HK-2 (cell line): ENCODE measurements around the gene NOS3.
"Not testable (repeated sequence)": the region's sequence is repeated elsewhere in the genome, so short reads cannot be mapped to it uniquely, and the experiment has no call there.

Experiments
- DNase-seq: peaks from one replicate; pipeline ENCODE4 v3.0.0-alpha.2; 2018; ENCODE audit not compliant: unreplicated experiment

NOS3 gene

DNA sequence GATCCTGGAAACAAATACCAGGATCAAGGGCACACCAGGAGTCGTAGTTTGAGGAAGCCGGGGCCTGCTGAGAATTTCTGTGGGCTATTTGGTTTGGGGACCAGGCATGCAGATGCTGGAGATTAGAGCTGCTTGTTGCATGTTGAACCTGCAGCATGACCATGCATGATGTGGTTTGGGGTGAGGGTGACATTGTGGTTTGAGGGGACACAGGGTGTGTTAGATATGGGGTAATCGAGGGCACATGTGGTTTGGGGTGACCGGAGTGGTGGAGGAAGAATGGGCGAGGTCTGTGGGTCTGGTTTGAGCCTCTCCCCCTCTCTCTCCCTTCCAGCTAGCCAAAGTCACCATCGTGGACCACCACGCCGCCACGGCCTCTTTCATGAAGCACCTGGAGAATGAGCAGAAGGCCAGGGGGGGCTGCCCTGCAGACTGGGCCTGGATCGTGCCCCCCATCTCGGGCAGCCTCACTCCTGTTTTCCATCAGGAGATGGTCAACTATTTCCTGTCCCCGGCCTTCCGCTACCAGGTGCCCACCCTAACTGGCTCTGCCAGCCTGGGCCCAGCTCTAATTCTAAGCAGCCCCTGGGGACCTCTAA lies 10.2 kb downstream of the NOS3 start:
- DNase-seq, result no peak

- DNase-seq, result no peak
Measured at GRCh38 chr7:151001546-151001945, 10.7 kb downstream of the NOS3 start.

GRCh38 chr7:151003572-151003971 lies 12.8 kb downstream of the NOS3 start:
- no peak for DNase-seq

DNA sequence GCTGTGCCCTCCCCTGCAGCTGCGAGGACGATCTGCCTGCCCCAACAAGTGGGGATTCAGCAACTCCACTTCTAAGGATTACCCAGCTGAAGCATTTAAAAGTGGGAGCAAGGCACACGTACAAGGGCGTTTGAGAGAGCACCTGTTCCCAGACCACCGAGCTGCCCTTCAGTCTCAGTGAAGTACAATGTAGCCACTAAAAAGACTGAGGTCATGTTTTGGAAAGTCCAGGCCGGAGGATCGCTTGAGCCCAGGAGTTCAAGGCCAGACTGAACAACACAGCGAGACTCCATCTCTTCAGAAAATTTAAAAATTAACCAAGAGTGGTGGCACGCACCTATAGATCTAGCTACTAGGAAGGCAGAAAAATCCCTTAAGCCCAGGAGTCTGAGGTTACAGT lies 14.7 kb downstream of the NOS3 start:
- DNase-seq, result no peak

- no peak for DNase-seq
Measured at GRCh38 chr7:151006590-151007300, 15.9 kb downstream of the NOS3 start.

DNA sequence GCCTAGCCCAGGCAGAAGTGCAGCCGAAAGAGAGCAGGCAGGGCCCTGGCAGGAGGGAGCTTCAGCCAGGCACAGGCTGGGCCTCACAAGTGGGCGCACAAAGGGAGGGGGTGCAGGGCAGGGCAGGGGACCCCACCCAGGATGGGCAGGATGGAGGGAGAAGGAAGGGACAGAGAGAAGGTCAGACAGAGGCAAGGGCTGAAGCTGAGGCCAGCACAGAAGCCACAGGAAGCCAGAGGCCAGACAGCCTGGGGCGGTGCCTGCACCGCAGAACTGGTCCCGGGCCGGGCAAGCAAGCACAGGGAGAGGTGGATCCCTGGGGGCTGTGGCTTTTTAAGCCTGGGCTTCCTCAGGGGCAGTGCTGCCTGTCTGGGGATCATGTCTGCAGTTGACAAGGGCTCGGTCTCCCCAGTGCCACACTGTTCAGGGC lies 16.7 kb downstream of the NOS3 start:
- no peak for DNase-seq

DNA sequence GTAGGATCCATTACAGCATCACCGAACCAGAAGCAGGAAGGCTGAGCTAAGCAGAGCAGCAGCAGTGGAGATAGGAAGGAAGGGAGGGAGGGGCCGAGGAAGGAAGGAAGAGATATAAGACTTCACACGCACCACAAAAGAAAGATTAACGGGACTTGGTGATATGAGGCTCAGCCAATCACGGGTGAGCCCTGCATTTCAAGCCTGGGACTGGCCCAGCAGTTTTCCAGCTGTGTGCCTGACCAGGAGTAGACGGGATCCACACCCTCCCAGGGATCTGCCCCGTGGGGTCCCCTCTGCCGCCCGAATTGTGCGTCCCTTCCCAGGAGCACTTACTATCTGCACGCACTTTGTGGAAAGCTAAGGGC lies 17.3 kb downstream of the NOS3 start:
- DNase-seq, result no peak

DNA sequence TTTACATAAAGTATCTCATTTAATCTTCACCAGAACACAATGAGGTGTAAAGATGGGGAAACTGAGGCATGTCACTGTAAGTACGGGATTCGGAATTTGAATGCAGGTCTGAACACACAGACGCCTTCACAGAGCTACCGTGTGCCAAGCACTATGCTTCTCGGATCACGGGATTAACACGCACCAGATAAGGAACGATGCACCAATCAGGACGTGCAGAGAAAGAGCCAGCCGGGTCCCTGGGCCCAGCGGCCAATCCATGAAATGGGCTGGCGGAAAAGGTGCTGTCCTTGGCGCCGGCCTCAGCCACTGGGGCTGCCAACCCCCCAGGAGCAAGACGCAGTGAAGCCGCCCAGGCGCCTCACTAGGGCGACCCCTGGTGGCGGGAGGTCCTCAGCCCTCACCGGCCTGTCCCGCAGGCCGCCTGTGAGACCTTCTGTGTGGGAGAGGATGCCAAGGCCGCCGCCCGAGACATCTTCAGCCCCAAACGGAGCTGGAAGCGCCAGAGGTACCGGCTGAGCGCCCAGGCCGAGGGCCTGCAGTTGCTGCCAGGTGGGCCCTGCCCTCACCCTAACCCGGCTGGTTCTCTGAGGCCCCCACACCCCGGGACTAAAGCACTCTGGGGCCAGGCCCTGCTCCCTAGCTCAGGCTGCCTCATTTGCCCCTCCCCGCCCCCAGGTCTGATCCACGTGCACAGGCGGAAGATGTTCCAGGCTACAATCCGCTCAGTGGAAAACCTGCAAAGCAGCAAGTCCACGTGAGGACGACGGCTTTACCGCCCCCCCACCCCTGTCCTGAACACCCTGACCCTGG lies 17.9 kb downstream of the NOS3 start:
- DNase-seq, result no peak

DNA sequence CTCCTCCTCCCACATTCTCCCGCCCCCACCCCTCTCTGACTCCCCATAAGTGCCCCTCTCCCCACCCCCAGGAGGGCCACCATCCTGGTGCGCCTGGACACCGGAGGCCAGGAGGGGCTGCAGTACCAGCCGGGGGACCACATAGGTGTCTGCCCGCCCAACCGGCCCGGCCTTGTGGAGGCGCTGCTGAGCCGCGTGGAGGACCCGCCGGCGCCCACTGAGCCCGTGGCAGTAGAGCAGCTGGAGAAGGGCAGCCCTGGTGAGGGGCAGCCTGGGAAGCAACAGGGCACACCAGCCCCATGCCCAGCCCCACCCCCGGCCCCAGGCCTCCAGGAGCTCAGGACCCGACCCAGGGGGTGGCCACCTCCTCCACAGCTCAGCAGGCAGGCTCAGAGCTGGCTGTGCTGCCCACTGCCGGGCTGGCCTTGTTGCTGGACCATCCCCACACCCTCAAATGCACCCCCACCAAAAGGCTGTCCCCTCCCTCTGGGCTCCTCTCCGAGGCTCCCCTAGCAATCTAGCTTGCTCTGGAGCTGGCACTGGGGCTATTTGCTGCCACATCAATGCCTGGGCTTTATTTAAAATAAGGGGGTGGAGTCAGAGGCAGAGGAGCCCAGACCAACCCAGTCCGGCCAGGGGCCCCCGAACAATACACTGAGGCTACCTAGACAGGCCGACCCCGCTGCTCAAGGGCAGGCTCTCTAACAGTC lies 18.7 kb downstream of the NOS3 start:
- DNase-seq, result no peak

DNA sequence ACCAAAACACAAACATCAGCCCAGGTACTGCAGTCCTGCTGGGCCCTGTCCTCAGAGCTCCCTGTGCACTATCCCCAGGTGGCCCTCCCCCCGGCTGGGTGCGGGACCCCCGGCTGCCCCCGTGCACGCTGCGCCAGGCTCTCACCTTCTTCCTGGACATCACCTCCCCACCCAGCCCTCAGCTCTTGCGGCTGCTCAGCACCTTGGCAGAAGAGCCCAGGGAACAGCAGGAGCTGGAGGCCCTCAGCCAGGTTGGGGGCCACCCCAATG lies 19.2 kb downstream of the NOS3 start:
- no peak for DNase-seq

GRCh38 chr7:151010307-151011096 lies 19.7 kb downstream of the NOS3 start:
- DNase-seq, result no peak

DNA sequence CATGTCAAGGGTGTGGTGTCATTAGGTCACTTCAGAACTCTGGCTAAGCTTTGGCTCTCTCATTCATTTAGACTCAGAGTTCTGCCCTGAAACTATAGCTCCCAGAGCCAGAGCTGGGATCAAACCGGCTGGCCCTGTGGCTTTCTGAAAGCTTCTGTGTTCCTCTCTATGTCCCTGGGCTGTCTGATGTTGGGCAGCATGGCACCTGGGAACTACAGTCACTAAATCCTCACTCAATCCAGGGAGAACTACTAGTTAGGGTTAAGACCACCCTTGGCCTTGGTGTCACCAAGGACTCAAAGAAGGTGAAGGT lies 20.2 kb downstream of the NOS3 start:
- DNase-seq, result no peak

DNA sequence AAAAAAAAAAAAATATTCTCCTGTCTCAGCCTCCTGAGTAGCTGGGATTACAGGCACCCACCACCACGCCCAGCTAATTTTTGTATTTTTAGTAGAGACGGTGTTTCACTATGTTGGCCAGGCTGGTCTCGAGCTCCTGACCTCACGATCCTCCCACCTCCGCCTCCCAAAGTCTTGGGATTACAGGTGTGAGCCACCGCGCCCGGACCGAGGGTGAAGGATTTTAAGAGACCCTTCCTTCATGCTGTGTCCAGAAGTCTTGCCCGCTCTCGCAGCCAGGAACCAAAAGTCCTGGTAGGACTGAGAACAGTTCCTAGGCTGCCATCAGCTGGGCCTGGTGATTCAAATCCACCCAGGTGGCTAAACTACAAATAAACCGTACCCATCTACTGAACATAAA lies 20.8 kb downstream of the NOS3 start:
- not testable (repeated sequence) for DNase-seq

DNA sequence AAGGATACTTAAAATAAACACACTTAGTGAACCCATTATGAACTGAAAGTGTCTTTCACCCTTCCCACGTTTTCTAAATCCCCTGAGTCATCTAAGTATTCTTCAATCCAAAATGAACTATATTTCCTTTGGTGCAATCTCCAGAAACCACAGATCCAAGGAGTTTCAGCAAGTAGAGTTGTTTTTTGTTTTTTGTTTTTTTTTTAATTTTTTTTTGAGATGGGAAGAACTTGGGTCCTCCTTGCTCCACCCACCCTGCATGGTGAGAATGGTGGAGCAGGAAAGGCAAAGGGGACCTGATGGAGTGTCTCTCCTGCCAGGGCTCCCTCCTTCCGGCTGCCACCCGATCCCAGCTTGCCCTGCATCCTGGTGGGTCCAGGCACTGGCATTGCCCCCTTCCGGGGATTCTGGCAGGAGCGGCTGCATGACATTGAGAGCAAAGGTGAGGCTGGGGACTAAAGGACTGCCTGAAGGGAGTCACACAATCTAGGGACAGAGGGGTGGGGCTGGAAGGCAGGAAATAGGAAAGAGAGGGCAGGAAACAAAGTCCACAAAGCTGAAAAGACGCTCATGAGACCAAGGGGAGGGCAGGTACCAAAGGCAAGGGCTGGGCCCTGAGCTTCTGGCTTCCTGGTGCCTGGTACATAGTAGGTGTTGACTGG lies 21.3 kb downstream of the NOS3 start:
- no peak for DNase-seq

GRCh38 chr7:151012911-151013347 lies 22.1 kb downstream of the NOS3 start:
- DNase-seq, result no peak

GRCh38 chr7:151013356-151013732 lies 22.5 kb downstream of the NOS3 start:
- DNase-seq, result no peak

DNA sequence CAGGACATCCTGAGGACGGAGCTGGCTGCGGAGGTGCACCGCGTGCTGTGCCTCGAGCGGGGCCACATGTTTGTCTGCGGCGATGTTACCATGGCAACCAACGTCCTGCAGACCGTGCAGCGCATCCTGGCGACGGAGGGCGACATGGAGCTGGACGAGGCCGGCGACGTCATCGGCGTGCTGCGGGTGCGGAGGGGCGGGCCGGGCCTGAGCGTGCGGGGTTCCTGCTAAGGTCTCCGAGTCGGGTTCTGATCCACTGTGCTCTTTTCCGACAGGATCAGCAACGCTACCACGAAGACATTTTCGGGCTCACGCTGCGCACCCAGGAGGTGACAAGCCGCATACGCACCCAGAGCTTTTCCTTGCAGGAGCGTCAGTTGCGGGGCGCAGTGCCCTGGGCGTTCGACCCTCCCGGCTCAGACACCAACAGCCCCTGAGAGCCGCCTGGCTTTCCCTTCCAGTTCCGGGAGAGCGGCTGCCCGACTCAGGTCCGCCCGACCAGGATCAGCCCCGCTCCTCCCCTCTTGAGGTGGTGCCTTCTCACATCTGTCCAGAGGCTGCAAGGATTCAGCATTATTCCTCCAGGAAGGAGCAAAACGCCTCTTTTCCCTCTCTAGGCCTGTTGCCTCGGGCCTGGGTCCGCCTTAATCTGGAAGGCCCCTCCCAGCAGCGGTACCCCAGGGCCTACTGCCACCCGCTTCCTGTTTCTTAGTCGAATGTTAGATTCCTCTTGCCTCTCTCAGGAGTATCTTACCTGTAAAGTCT lies 23.1 kb downstream of the NOS3 start:
- peak; percentile 70 for DNase-seq

- no peak for DNase-seq
Measured at GRCh38 chr7:151014950-151015349, 24.1 kb downstream of the NOS3 start.

GRCh38 chr7:151015967-151016366 lies 25.1 kb downstream of the NOS3 start:
- no peak for DNase-seq

DNA sequence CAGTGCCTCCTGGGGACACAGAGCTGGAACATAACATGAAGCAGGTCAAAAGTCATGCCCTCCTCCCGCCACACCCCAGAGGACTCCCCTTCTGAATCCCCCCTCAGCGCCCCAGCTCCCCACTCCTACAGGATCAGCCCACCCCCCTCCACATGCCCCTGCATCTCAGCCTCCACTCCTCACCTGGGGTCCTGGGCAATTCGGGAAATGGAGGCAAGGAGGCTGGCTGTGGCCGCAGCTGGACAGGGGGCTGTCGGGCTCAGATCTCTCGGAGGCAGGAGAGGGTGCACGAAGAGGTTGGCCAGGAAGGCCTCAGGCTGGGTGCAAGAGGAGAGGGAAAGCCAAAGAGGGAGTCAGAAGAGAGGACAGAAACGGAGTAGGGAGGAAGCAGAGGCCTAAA lies 25.7 kb downstream of the NOS3 start:
- no peak for DNase-seq

DNA sequence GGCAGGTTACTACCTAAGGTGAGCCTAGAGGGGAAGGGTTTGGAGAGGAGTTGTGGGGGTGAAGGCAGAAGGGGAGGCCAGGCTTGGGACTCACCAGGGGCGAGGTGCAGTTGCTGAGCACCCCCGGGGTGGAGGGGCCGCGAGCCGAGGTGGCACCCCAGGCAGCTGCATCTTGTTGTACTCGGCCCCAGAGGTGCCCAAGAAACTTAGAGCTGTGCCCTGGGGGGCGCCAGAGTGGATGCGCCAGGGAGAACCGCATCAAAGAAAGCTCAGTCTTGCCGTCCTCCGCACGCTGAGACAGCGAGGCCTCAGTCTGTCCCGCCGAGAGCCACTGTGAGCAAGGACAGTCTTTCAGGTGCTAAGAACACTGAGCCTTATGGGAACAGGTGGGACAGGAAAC lies 26.1 kb downstream of the NOS3 start:
- no peak for DNase-seq
